Vagina (tissue), 2 donors: ENCODE measurements around the gene SLC16A2. TPM values are rescaled to one million over a fixed set of nuclear protein-coding genes. Genes with fewer than 3 reads are reported as not detected.

Source experiments
- DNase-seq, 2 donors: peaks; one replicate each; pipeline ENCODE4 v3.0.0-alpha.2; 2017; ENCODE audit errors: extremely low spot score in 2 of 2
- H3K27ac ChIP-seq: fragments of 200-600 bp; sonication (generic); one replicate; pipeline ENCODE4 v1.5.1; 2019
- H3K27me3 ChIP-seq: fragments of 200-600 bp; sonication (generic); one replicate; pipeline ENCODE4 v1.5.1; 2019
- H3K36me3 ChIP-seq, 2 donors: fragments of 200-600 bp; sonication (generic); one replicate each; pipeline ENCODE4 v1.5.1; 2017 to 2019
- H3K4me1 ChIP-seq: fragments of 200-600 bp; sonication (generic); one replicate; pipeline ENCODE4 v1.5.1; 2019
- H3K4me3 ChIP-seq, 2 donors: fragments of 200-600 bp; sonication (generic); 1 replicate in 1 of 2; 2 replicates in 1 of 2; pipeline ENCODE4 v1.5.1; 2016 to 2019
- H3K9me3 ChIP-seq: fragments of 200-600 bp; sonication (generic); one replicate; pipeline ENCODE4 v1.5.1; 2019
- POLR2A ChIP-seq, 2 donors: fragments of 450-650 bp; IDR thresholded peaks; one replicate each; pipeline ENCODE4 v1.6.1; 2017; ENCODE audit warnings: antibody characterized with exemption in 2 of 2, mild to moderate bottlenecking in 2 of 2, moderate library complexity in 2 of 2
- POLR2AphosphoS5 ChIP-seq, 2 donors: sonication (generic); formaldehyde crosslinking; IDR thresholded peaks; one replicate each; pipeline ENCODE4 v1.9.0; 2017; ENCODE audit warnings: antibody characterized with exemption in 2 of 2, mild to moderate bottlenecking in 2 of 2, low read depth in 1 of 2; ENCODE audit not compliant: insufficient read depth in 1 of 2
- intact Hi-C: fragments of 100-400 bp; cut with DNase I; formaldehyde crosslinking; loops from one replicate; pipeline ENCODE4 v1.15.1; 2023
- total RNA-seq: library from RNA; depleted of rRNA; stranded (reverse); fragments of >200 nt; gene quantifications from one replicate; pipeline ENCODE4 v1.2.3, GENCODE V29; 2016
- TF ChIP-seq, protein P1 (sequence below), 3 experiments: fragments of 450-650 bp in 2 of 3; fragments of 200-600 bp in 1 of 3; sonication (generic) in 1 of 3; IDR thresholded peaks; one replicate each; pipeline ENCODE4 v1.5.1; 2017 to 2019; ENCODE audit warnings: antibody characterized with exemption in 3 of 3, mild to moderate bottlenecking in 2 of 3, moderate library complexity in 2 of 3

Gene SLC16A2
- total RNA-seq, 1 donor from 2014 or later, result 6.9 TPM

GRCh38 chrX:74536152-74536831, 115.0 kb downstream of the SLC16A2 start:
- Histone ChIP-seq H3K4me1 (peaks cover 7% of the 10 kb centered on the region), H3K4me3 (peak overlapping the region; percentile 40 to 47), H3K36me3 (no peaks in the 10 kb centered on the region), H3K9me3 (no peaks in the 10 kb centered on the region), H3K27ac (peak overlapping the region; percentile 81), H3K27me3 (no peaks in the 10 kb centered on the region)
- peak; percentile 77 to 92 for DNase-seq
- TF ChIP-seq POLR2AphosphoS5 (IDR thresholded peaks at IDR 0.05; ENCODE audit: insufficient read depth in 1 of 2, low read depth in 1 of 2) (peak in 1 of 2 donors; percentile 71), POLR2A (IDR thresholded peaks at IDR 0.05) (no peak)
- TF ChIP-seq, protein P1, sequence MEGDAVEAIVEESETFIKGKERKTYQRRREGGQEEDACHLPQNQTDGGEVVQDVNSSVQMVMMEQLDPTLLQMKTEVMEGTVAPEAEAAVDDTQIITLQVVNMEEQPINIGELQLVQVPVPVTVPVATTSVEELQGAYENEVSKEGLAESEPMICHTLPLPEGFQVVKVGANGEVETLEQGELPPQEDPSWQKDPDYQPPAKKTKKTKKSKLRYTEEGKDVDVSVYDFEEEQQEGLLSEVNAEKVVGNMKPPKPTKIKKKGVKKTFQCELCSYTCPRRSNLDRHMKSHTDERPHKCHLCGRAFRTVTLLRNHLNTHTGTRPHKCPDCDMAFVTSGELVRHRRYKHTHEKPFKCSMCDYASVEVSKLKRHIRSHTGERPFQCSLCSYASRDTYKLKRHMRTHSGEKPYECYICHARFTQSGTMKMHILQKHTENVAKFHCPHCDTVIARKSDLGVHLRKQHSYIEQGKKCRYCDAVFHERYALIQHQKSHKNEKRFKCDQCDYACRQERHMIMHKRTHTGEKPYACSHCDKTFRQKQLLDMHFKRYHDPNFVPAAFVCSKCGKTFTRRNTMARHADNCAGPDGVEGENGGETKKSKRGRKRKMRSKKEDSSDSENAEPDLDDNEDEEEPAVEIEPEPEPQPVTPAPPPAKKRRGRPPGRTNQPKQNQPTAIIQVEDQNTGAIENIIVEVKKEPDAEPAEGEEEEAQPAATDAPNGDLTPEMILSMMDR (IDR thresholded peaks at IDR 0.05), result peak in 1 of 3 experiments; percentile 28
- intact Hi-C loops, result loop anchor here (1.0 to 10.0 kb wide), 2 partner anchors 79 to 111 kb away; partner anchors contain the start of gene SLC16A2

DNA sequence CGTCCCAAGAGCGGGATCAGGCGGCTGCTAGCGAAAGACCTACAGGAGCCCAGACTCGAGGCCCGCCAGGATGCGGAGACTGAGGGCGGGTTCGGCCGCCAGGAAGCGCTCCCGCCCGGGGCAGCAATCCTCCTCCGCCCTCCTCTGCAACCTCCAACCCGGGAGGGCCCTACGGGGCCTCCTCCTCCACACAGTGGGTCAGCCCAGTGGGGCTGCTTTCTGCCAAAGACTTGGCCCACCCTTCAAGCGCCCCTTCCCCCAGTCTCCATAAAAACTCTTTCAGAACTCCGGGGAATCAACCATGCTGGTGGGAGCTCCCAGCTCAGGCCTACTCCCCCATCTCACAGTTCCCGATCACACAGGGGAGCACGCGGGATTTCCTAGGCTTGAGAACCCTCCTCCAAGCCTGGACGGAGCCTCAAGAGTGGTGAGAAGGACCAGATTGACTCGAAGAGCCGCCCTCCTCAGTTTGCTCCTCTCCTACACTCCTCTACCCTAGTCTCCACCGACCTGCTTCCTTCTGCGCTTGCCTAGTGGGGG, 115.6 kb downstream of the SLC16A2 start:
- Histone ChIP-seq H3K36me3 (no peaks in the 10 kb centered on the region), H3K9me3 (no peaks in the 10 kb centered on the region), H3K27ac (peak overlapping the region; percentile 81), H3K27me3 (no peaks in the 10 kb centered on the region), H3K4me3 (peak overlapping the region; percentile 40 to 47), H3K4me1 (peaks cover 7% of the 10 kb centered on the region)
- DNase-seq, result peak in 1 of 2 donors; percentile 81
- intact Hi-C loops, result loop anchor here (1.0 to 10.0 kb wide), 2 partner anchors 78 to 112 kb away; partner anchors contain the start of gene SLC16A2
- TF ChIP-seq POLR2AphosphoS5 (IDR thresholded peaks at IDR 0.05; ENCODE audit: insufficient read depth in 1 of 2, low read depth in 1 of 2), result peak in 1 of 2 donors; percentile 2
- TF ChIP-seq POLR2A (IDR thresholded peaks at IDR 0.05), result no peak
- TF ChIP-seq, protein P1 (IDR thresholded peaks at IDR 0.05), result no peak

DNA sequence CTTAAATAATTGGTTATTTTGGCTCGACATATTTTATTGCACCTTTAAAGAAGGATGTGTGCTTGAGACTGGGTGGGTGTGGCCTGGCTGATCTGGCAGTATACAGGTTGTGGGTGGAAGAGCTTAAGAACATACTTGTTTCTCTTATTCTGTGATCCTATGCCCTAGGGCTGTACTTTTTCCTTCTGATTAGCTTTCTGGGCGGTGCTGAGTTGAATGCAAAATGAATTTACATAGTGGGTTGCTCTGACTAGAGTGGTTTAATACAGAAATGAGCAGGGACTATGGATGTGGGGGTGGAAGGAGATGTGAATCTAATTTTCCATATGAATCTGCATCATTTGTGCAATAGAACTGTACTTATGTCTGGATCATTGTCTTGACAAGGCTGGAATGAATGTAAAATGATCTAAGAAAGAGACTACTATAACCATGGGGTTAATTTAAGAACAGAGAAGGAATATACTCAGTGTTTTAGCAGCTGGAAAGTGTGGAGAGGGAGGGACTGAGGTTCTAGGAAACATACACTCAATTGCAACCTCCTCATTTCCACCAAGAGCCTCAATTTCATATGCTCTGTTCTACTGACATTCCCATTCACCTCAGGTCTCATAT, 119.4 kb downstream of the SLC16A2 start:
- H3K9me3 ChIP-seq, result no peaks in the 10 kb centered on the region
- TF ChIP-seq POLR2A (IDR thresholded peaks at IDR 0.05) (no peak), POLR2AphosphoS5 (IDR thresholded peaks at IDR 0.05; ENCODE audit: insufficient read depth in 1 of 2, low read depth in 1 of 2) (no peak)
- TF ChIP-seq, protein P1 (IDR thresholded peaks at IDR 0.05), result no peak
- no peaks in the 10 kb centered on the region for H3K27me3 ChIP-seq
- H3K36me3 ChIP-seq, result no peaks in the 10 kb centered on the region
- DNase-seq, result no peak
- no peak overlapping the region for H3K4me3 ChIP-seq
- H3K4me1 ChIP-seq, result peaks cover 7% of the 10 kb centered on the region
- intact Hi-C loops, result no loop called here
- no peak overlapping the region for H3K27ac ChIP-seq

GRCh38 chrX:74545880-74546523, 124.7 kb downstream of the SLC16A2 start:
- Histone ChIP-seq H3K27ac (no peak overlapping the region), H3K36me3 (no peaks in the 10 kb centered on the region), H3K27me3 (no peaks in the 10 kb centered on the region), H3K9me3 (no peaks in the 10 kb centered on the region), H3K4me3 (no peak overlapping the region), H3K4me1 (no peaks in the 10 kb centered on the region)
- intact Hi-C loops, result no loop called here
- TF ChIP-seq, protein P1 (IDR thresholded peaks at IDR 0.05), result no peak
- TF ChIP-seq POLR2A (IDR thresholded peaks at IDR 0.05) (no peak), POLR2AphosphoS5 (IDR thresholded peaks at IDR 0.05; ENCODE audit: insufficient read depth in 1 of 2, low read depth in 1 of 2) (no peak)
- peak in 1 of 2 donors; percentile 37 for DNase-seq
